Measurements from ENCODE around the gene PRPF40A. TPM values are rescaled to one million over a fixed set of nuclear protein-coding genes. Genes with fewer than 3 reads are reported as not detected.

The PRPF40A gene
- total and polyA plus RNA-seq, 2 of the 8 experiments (the other 6 are each of a cell fraction or from before 2014, with no cell fraction given), result 85.5 to 176 TPM

DNA sequence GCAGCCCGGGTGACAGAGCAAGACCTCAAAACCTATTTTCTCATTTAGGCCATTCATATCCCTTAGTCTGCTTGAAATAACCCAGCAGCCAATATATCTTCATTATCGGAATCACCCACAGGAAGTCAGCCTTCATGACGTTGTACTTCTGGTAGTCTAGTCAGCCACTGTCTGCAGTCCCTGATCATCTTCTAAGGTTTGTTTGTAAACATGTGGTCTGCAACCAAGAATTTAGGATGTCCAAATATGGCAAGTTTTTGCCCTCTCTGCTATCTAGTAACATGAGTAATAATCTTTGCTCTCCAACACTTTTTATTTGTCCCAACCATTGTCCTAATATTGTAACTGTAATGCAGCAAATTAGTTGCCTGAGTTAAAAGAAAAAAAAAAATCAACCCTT, 92.5 kb downstream of the PRPF40A start (continued):
- TF ChIP-seq, protein P1, sequence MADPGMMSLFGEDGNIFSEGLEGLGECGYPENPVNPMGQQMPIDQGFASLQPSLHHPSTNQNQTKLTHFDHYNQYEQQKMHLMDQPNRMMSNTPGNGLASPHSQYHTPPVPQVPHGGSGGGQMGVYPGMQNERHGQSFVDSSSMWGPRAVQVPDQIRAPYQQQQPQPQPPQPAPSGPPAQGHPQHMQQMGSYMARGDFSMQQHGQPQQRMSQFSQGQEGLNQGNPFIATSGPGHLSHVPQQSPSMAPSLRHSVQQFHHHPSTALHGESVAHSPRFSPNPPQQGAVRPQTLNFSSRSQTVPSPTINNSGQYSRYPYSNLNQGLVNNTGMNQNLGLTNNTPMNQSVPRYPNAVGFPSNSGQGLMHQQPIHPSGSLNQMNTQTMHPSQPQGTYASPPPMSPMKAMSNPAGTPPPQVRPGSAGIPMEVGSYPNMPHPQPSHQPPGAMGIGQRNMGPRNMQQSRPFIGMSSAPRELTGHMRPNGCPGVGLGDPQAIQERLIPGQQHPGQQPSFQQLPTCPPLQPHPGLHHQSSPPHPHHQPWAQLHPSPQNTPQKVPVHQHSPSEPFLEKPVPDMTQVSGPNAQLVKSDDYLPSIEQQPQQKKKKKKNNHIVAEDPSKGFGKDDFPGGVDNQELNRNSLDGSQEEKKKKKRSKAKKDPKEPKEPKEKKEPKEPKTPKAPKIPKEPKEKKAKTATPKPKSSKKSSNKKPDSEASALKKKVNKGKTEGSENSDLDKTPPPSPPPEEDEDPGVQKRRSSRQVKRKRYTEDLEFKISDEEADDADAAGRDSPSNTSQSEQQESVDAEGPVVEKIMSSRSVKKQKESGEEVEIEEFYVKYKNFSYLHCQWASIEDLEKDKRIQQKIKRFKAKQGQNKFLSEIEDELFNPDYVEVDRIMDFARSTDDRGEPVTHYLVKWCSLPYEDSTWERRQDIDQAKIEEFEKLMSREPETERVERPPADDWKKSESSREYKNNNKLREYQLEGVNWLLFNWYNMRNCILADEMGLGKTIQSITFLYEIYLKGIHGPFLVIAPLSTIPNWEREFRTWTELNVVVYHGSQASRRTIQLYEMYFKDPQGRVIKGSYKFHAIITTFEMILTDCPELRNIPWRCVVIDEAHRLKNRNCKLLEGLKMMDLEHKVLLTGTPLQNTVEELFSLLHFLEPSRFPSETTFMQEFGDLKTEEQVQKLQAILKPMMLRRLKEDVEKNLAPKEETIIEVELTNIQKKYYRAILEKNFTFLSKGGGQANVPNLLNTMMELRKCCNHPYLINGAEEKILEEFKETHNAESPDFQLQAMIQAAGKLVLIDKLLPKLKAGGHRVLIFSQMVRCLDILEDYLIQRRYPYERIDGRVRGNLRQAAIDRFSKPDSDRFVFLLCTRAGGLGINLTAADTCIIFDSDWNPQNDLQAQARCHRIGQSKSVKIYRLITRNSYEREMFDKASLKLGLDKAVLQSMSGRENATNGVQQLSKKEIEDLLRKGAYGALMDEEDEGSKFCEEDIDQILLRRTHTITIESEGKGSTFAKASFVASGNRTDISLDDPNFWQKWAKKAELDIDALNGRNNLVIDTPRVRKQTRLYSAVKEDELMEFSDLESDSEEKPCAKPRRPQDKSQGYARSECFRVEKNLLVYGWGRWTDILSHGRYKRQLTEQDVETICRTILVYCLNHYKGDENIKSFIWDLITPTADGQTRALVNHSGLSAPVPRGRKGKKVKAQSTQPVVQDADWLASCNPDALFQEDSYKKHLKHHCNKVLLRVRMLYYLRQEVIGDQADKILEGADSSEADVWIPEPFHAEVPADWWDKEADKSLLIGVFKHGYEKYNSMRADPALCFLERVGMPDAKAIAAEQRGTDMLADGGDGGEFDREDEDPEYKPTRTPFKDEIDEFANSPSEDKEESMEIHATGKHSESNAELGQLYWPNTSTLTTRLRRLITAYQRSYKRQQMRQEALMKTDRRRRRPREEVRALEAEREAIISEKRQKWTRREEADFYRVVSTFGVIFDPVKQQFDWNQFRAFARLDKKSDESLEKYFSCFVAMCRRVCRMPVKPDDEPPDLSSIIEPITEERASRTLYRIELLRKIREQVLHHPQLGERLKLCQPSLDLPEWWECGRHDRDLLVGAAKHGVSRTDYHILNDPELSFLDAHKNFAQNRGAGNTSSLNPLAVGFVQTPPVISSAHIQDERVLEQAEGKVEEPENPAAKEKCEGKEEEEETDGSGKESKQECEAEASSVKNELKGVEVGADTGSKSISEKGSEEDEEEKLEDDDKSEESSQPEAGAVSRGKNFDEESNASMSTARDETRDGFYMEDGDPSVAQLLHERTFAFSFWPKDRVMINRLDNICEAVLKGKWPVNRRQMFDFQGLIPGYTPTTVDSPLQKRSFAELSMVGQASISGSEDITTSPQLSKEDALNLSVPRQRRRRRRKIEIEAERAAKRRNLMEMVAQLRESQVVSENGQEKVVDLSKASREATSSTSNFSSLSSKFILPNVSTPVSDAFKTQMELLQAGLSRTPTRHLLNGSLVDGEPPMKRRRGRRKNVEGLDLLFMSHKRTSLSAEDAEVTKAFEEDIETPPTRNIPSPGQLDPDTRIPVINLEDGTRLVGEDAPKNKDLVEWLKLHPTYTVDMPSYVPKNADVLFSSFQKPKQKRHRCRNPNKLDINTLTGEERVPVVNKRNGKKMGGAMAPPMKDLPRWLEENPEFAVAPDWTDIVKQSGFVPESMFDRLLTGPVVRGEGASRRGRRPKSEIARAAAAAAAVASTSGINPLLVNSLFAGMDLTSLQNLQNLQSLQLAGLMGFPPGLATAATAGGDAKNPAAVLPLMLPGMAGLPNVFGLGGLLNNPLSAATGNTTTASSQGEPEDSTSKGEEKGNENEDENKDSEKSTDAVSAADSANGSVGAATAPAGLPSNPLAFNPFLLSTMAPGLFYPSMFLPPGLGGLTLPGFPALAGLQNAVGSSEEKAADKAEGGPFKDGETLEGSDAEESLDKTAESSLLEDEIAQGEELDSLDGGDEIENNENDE (IDR thresholded peaks at IDR 0.05; ENCODE audit: insufficient replicate concordance, low read length), result no peak
- no peak for TF ChIP-seq RAD21 (IDR thresholded peaks at IDR 0.05 in 1 of 2, conservative IDR thresholded peaks at IDR 0.05 in 1 of 2; ENCODE audit: low read depth in 2 of 2, low read length in 2 of 2)
- no peak for TF ChIP-seq YY1 (IDR thresholded peaks at IDR 0.05; ENCODE audit: low read depth, low read length)
- no peak for TF ChIP-seq JUN (IDR thresholded peaks at IDR 0.05; ENCODE audit: low read depth, low read length)
- TF ChIP-seq CHD1 (IDR thresholded peaks at IDR 0.05; ENCODE audit: low read depth, low read length), result no peak
- TF ChIP-seq TAF7 (optimal IDR thresholded peaks at IDR 0.05; ENCODE audit: borderline replicate concordance, low read depth, low read length), result no peak
- TF ChIP-seq TBP (IDR thresholded peaks at IDR 0.05; ENCODE audit: low read depth, low read length), result no peak

All from H1 (cell line).